Glutamatergic neuron (in vitro differentiated cells): Measurements from ENCODE around the gene SRSF10. TPM values are rescaled to one million over a fixed set of nuclear protein-coding genes. Genes with fewer than 3 reads are reported as not detected.
A peak's percentile ranks its signal among the peaks of the same experiment; 100 is the strongest.

Experiments
- DNase-seq: peaks from one replicate; pipeline ENCODE4 v3.0.0; 2022
- H3K27ac Mint-ChIP-seq: one replicate; pipeline ENCODE4 v1.8.0; 2020; ENCODE audit warnings: mild to moderate bottlenecking, mixed read lengths, inconsistent platforms; ENCODE audit not compliant: unreplicated experiment
- H3K27me3 Mint-ChIP-seq: one replicate; pipeline ENCODE4 v1.8.0; 2020; ENCODE audit warnings: mild to moderate bottlenecking, moderate library complexity, mixed read lengths, inconsistent platforms; ENCODE audit not compliant: unreplicated experiment
- H3K36me3 Mint-ChIP-seq: one replicate; pipeline ENCODE4 v1.8.0; 2020; ENCODE audit warnings: mild to moderate bottlenecking, mixed read lengths, inconsistent platforms; ENCODE audit not compliant: unreplicated experiment
- H3K4me1 Mint-ChIP-seq: one replicate; pipeline ENCODE4 v1.8.0; 2020; ENCODE audit warnings: mild to moderate bottlenecking, low read depth, mixed read lengths, inconsistent platforms; ENCODE audit not compliant: unreplicated experiment
- H3K4me3 Mint-ChIP-seq: one replicate; pipeline ENCODE4 v1.8.0; 2020; ENCODE audit warnings: mild to moderate bottlenecking, mixed read lengths, inconsistent platforms; ENCODE audit not compliant: unreplicated experiment
- H3K9me3 Mint-ChIP-seq: one replicate; pipeline ENCODE4 v1.8.0; 2020; ENCODE audit warnings: mild to moderate bottlenecking, moderate library complexity, mixed read lengths, inconsistent platforms; ENCODE audit not compliant: unreplicated experiment
- long read RNA-seq: library from polyadenylated mRNA; unstranded; transcript quantifications from one replicate; pipeline ENCODE4 v2.0.0, GENCODE V29; 2020; ENCODE audit not compliant: unreplicated experiment
- total RNA-seq: library from RNA; stranded (reverse); fragmentation: NEBNext Ultra II Directional; extraction: Animal tissue kit (Norgen Biotek cat#: 25700); gene quantifications from one replicate; pipeline ENCODE4 v1.2.1, GENCODE V29; 2021; ENCODE audit not compliant: unreplicated experiment
- TF ChIP-seq, protein P1 (sequence below): fragments of 200-600 bp; sonication (generic); IDR thresholded peaks from one replicate; pipeline ENCODE4 v1.5.0; 2021; ENCODE audit not compliant: partially characterized antibody, unreplicated experiment

SRSF10 gene
- 158 TPM for total RNA-seq
- long read RNA-seq, transcript SRSF10-212 (3 exons, 790 nt): major isoform, 8 of 22 reads
- long read RNA-seq, partial matches to known transcripts: 1 of 22 reads
- long read RNA-seq, other reads (novel, unspliced or antisense): 11 of 22 reads

DNA sequence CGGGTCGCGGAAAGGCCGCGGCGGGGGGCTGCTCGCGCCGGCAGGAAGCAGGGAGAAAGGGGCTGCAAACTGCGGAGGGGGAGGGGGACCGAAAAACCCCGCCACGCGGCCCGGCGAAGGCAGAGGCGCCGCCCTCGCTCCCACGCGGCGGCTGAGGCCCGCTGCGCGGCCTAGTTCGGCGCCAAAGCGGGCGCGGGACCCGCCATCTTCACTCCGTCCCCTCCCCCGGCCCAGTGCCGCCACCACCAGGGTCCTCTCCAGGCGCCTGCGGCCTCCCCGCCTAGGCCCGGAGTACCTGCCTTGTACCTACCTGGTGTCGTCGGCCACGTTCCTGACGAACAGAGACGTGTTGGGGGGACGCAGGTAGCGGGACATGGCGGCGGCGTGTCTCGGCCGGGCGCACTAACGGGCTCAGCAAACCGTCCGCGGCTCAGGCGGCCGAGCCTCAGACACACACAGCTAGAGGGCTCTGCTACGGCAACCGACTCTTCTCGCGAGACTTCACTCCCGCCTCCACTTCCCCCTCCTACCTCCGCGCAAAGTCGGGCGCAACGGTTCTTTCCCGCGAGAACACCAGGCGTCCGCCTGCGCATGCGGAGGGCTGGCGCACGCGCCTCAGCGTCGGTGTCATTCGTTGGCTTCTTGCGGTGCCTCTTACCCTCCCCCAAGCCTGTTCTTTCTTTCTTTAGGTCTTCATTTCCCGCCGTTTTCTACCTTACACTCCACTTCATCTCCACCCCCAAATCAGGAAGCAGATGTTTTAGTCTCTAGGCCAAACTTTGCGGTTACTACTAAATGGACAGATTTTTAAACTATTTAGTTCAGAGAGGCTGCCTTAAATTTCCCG lies at the start of gene SRSF10:
TSS of gene SRSF10 (minus strand) at position 447 of the 847 bp plus-strand sequence. CDS start at position 375, 72 bp downstream.
- Mint-ChIP-seq H3K27ac (peak within 1 kb of the TSS; percentile 95), H3K4me3 (peak within 1 kb of the TSS; percentile 95), H3K9me3 (peaks cover 2% of the 10 kb centered on the region), H3K27me3 (peaks cover 3% of the 10 kb centered on the region), H3K36me3 (no peaks in the 10 kb centered on the region), H3K4me1 (peaks cover 28% of the 10 kb centered on the region)
- TF ChIP-seq, protein P1, sequence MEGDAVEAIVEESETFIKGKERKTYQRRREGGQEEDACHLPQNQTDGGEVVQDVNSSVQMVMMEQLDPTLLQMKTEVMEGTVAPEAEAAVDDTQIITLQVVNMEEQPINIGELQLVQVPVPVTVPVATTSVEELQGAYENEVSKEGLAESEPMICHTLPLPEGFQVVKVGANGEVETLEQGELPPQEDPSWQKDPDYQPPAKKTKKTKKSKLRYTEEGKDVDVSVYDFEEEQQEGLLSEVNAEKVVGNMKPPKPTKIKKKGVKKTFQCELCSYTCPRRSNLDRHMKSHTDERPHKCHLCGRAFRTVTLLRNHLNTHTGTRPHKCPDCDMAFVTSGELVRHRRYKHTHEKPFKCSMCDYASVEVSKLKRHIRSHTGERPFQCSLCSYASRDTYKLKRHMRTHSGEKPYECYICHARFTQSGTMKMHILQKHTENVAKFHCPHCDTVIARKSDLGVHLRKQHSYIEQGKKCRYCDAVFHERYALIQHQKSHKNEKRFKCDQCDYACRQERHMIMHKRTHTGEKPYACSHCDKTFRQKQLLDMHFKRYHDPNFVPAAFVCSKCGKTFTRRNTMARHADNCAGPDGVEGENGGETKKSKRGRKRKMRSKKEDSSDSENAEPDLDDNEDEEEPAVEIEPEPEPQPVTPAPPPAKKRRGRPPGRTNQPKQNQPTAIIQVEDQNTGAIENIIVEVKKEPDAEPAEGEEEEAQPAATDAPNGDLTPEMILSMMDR: no peak
- DNase-seq: peak; percentile 98

GRCh38 chr1:24027838-24028468 lies 47.8 kb upstream of the SRSF10 start:
- Mint-ChIP-seq H3K36me3 (no peaks in the 10 kb centered on the region), H3K27me3 (no peaks in the 10 kb centered on the region), H3K4me3 (no peak overlapping the region), H3K4me1 (peaks cover 3% of the 10 kb centered on the region), H3K9me3 (peaks cover under 1% of the 10 kb centered on the region), H3K27ac (no peak overlapping the region)
- DNase-seq: no peak
- TF ChIP-seq, protein P1: peak; percentile 19

DNA sequence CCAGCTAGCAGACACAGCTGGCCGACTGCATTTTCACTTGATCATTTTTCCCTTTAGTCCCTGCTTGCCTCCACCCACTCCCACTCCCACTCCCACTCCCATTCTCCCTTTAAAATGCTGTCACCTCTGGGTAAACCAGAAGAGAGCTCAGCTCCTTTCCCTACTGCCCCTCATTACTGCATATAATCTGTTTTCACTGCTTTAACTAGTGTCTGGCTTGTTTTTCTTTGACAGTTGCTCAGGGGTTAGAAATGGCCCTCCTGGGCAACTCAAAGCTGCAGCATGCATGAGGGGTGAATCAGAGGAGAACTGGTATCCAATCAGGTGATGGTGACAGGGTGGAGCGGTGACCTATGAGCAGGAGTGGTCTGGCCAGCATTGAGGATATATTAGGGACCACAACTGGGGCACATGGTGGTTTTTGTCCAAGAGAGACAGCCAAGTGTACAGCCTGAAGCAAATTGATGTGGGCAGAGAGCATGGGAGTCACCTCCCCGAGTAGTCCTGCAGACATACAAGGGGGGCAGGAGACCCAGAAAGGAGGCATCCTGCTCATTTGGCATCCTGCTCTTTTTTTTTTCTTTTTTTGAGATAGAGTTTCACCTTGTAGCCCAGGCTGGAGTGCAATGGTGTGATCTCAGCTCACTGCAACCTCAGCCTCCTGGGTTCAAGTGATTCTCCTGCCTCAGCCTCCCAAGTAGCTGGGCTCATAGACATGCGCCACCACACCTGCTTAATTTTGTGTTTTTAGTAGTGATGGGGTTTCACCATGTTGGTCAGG lies 42.6 kb upstream of the SRSF10 start:
- DNase-seq: no peak
- Mint-ChIP-seq H3K36me3 (no peaks in the 10 kb centered on the region), H3K4me3 (no peak overlapping the region), H3K27ac (no peak overlapping the region), H3K4me1 (peaks cover 1% of the 10 kb centered on the region), H3K27me3 (peaks cover 2% of the 10 kb centered on the region), H3K9me3 (peaks cover 1% of the 10 kb centered on the region)
- TF ChIP-seq, protein P1: no peak

- Mint-ChIP-seq H3K36me3 (no peaks in the 10 kb centered on the region), H3K4me1 (no peaks in the 10 kb centered on the region), H3K9me3 (peaks cover 1% of the 10 kb centered on the region), H3K27ac (no peak overlapping the region), H3K27me3 (peaks cover 2% of the 10 kb centered on the region), H3K4me3 (no peak overlapping the region)
- TF ChIP-seq, protein P1: no peak
- no peak for DNase-seq
These were observed 41.5 kb upstream of the SRSF10 start for GRCh38 chr1:24021403-24022266.
